Common myeloid progenitor, CD34-positive (primary cell): ENCODE measurements around the gene HCRTR1.

ENCODE experiments used
- CTCF ChIA-PET: fragments of 350-600 bp; sonication (Branson Sonifier 250); formaldehyde crosslinking; loops from one replicate; lab custom pipeline; 2021; ENCODE audit warnings: antibody characterized with exemption; lab: Charles Lee
- POLR2A ChIA-PET: fragments of 350-600 bp; sonication (Branson Sonifier 250); formaldehyde crosslinking; loops from one replicate; lab custom pipeline; 2021; ENCODE audit warnings: antibody characterized with exemption; lab: Charles Lee
- DNase-seq, 3 donors: peaks; one replicate each; pipeline versions ENCODE4 v3.0.0 to v3.0.0-alpha.2; 2013
- H3K27ac ChIP-seq, 2 experiments: 1 replicate in 1 of 2; 2 replicates in 1 of 2; pipeline ENCODE4 v1.7.0; 2013; ENCODE audit warnings: inconsistent platforms in 2 of 2, low read length in 2 of 2, mild to moderate bottlenecking in 2 of 2, low read depth in 1 of 2, moderate library complexity in 1 of 2; ENCODE audit not compliant: severe bottlenecking in 2 of 2, insufficient read depth in 1 of 2, poor library complexity in 1 of 2
- H3K27me3 ChIP-seq, 5 experiments: replicated peaks in 2 of 5; 1 replicate in 3 of 5; 2 replicates in 2 of 5; pipeline versions ENCODE4 v1.6.1 to v1.7.0; 2013; ENCODE audit warnings: low read length in 4 of 5, mild to moderate bottlenecking in 2 of 5, moderate library complexity in 2 of 5, inconsistent platforms in 1 of 5; ENCODE audit not compliant: insufficient read depth in 5 of 5, control insufficient read depth in 4 of 5
- H3K36me3 ChIP-seq, 4 experiments: 1 replicate in 2 of 4; 2 replicates in 2 of 4; pipeline versions ENCODE4 v1.6.1 to v1.7.0; 2013; ENCODE audit warnings: low read length in 3 of 4, control low read depth in 1 of 4, mild to moderate bottlenecking in 1 of 4; ENCODE audit not compliant: control insufficient read depth in 4 of 4, insufficient read depth in 4 of 4
- H3K4me1 ChIP-seq, 4 experiments: 1 replicate in 3 of 4; 2 replicates in 1 of 4; pipeline versions ENCODE4 v1.6.1 to v1.7.1; 2013; ENCODE audit warnings: low read length in 3 of 4, mild to moderate bottlenecking in 3 of 4, control low read depth in 1 of 4, inconsistent platforms in 1 of 4, moderate library complexity in 1 of 4; ENCODE audit not compliant: control insufficient read depth in 4 of 4, insufficient read depth in 4 of 4; ENCODE audit errors: control extremely low read depth in 1 of 4
- H3K4me3 ChIP-seq, 7 experiments: 1 replicate in 4 of 7; 2 replicates in 3 of 7; pipeline versions ENCODE4 v1.5.1 to v1.7.0; 2013; ENCODE audit warnings: mild to moderate bottlenecking in 7 of 7, low read length in 6 of 7, moderate library complexity in 6 of 7, inconsistent platforms in 2 of 7, low read depth in 2 of 7, control low read depth in 1 of 7; ENCODE audit not compliant: insufficient read depth in 4 of 7, control insufficient read depth in 1 of 7; ENCODE audit errors: extremely low read depth in 1 of 7
- H3K9me3 ChIP-seq, 5 experiments: 1 replicate in 4 of 5; 2 replicates in 1 of 5; pipeline versions ENCODE4 v1.6.1 to v1.7.1; 2013; ENCODE audit warnings: low read length in 4 of 5, mild to moderate bottlenecking in 2 of 5, inconsistent platforms in 1 of 5, low read depth in 1 of 5, moderate library complexity in 1 of 5; ENCODE audit not compliant: control insufficient read depth in 4 of 5, insufficient read depth in 2 of 5; ENCODE audit errors: control extremely low read depth in 1 of 5
- WGBS: methylation state at CpG from one replicate; pipeline ENCODE4 v1.1.5; 2013; ENCODE audit not compliant: insufficient coverage; 5-methylcytosine and 5-hydroxymethylcytosine counted together

Gene HCRTR1

DNA sequence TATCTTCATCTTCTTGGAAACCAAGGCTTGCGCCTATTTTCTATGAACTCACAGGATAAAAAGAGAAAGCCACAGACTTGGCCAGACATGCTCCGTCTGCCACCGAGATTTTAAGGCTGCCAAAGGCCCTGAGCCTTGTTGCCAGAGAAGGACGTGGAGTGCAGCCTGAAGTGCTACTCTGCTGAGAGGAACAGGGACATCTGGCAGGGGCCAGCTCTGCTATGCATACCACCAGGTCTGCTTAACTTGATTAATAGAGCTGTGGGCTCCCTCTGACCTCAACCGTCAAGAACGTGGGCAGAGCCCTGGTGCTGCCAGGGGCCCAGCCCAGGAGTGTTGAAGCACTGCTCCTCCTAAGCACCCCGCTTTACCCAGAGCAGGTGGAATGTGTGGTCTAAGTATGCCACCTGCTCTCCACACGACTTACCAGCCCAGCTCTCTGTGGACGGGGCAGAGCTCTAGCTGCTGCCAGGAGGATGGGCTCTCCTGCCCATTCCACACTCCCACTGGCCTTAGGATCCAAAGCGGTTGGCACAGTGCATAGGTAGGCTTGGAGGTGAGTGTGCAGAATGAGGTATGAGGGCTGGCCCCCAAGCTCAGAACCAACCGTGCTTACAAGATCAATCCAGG, 10.6 kb downstream of the HCRTR1 start:
- Histone ChIP-seq H3K27me3 (no peaks in the 10 kb centered on the region), H3K27ac (no peak overlapping the region), H3K9me3 (no peaks in the 10 kb centered on the region), H3K4me1 (no peaks in the 10 kb centered on the region), H3K4me3 (no peak overlapping the region), H3K36me3 (peaks cover 9 to 61% (median 40%) of the 10 kb centered on the region in 4 experiments)
- CTCF ChIA-PET, result interaction anchor here (1.1 to 4.2 kb wide), 4 partner anchors 10 to 63 kb away, joined by 4 to 24 read pairs (median 5); no protein-coding TSS in a partner anchor
- DNase-seq, result no peak
- WGBS, result 87% methylated on average over 8 of the region's 11 CpGs
- POLR2A ChIA-PET, result no interaction called here

- Histone ChIP-seq H3K4me3 (no peak overlapping the region), H3K36me3 (peaks cover 9 to 66% (median 44%) of the 10 kb centered on the region in 4 experiments), H3K9me3 (no peaks in the 10 kb centered on the region), H3K27ac (no peak overlapping the region), H3K4me1 (no peaks in the 10 kb centered on the region), H3K27me3 (no peaks in the 10 kb centered on the region)
- POLR2A ChIA-PET, result no interaction called here
- 94% methylated on average over 5 of the region's 6 CpGs for WGBS
- CTCF ChIA-PET, result interaction anchor here (1.0 to 4.2 kb wide), 7 partner anchors 9 to 66 kb away, joined by 3 to 24 read pairs (median 3); no protein-coding TSS in a partner anchor
- DNase-seq, result no peak
Measured at GRCh38 chr1:31628931-31629556, 11.6 kb downstream of the HCRTR1 start.

DNA sequence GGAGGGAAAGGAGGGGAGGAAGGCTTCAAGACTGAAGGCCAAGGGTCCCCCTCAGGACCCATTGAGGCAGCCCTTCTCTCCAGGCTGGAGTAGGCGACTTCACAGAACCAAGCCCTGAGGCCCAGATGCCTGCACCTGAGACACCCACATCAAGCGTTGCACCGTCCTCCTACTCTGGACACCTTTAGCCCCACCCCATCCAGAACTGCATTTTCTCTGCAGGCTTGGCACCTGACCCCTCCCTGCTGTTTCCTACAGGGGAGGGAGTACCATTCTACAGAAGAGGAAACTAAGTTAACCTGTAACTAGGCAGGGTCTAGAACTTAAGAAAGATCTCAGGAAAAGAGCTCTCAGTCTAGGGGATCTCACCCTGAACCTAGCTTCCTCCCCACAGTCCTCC, 15.2 kb downstream of the HCRTR1 start:
- DNase-seq, result no peak
- Histone ChIP-seq H3K4me1 (peaks cover 0 to 3% (median 0%) of the 10 kb centered on the region in 4 experiments), H3K27ac (no peak overlapping the region), H3K36me3 (peaks cover 9 to 73% (median 48%) of the 10 kb centered on the region in 4 experiments), H3K27me3 (no peaks in the 10 kb centered on the region), H3K4me3 (no peak overlapping the region), H3K9me3 (no peaks in the 10 kb centered on the region)
- CTCF ChIA-PET, result interaction anchor here (1.3 to 5.9 kb wide), 6 partner anchors 11 to 70 kb away, joined by 3 to 29 read pairs (median 8); partner anchors contain the start of genes HCRTR1 and PEF1
- 96% methylated on average over 3 of the region's 3 CpGs for WGBS
- POLR2A ChIA-PET, result no interaction called here

- Histone ChIP-seq H3K36me3 (peaks cover 9 to 69% (median 44%) of the 10 kb centered on the region in 4 experiments), H3K4me3 (no peak overlapping the region), H3K4me1 (peaks cover 0 to 4% (median 0%) of the 10 kb centered on the region in 4 experiments), H3K9me3 (no peaks in the 10 kb centered on the region), H3K27me3 (no peaks in the 10 kb centered on the region), H3K27ac (no peak overlapping the region)
- ChIA-PET POLR2A (no interaction called here), CTCF (interaction anchor here (1.3 to 5.9 kb wide), 6 partner anchors 11 to 70 kb away, joined by 3 to 29 read pairs (median 8); partner anchors contain the start of genes HCRTR1 and PEF1)
- peak in 2 of 3 donors; percentile 37 to 49 for DNase-seq
- 92% methylated on average over 4 of the region's 4 CpGs for WGBS
Measured at GRCh38 chr1:31633117-31633516, 15.6 kb downstream of the HCRTR1 start.

DNA sequence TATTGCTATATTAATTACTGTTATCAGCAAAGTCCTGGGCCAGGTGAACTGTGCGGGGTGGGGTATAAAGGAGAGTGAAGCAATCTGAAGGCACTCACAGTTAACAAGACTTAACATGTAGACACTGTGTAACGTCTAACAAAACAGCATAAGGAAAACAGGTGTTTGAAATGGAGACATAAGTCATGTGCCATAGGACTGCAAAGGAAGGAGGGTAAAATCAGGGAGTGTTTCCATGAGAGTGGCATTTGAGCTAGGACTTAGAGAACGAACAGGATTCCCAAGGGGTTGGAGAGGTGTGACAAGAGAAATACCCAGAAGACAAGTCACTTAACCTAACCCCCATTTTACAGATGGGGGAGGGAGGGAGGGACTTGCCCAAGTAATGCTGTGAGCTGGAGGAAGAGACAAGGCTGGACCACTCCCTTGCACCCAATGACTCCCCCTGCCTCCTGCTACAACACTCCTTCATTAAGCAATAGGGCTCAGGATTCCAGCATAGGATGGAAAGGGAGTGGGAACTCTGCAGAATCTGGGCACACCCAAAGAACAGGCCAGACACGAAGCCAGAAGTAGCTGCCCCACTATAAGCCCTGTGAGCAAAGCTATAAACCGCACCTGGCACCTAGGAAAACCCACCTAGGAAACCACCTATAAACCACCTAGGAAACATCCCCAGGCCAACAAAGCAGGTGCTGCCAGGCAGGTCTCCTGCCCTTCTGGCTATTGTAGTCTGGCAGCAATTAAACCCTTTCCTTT, 20.6 kb downstream of the HCRTR1 start:
- DNase-seq, result no peak
- Histone ChIP-seq H3K27me3 (no peaks in the 10 kb centered on the region), H3K36me3 (peaks cover 0 to 22% (median 11%) of the 10 kb centered on the region in 4 experiments), H3K4me3 (no peak overlapping the region), H3K27ac (no peak overlapping the region), H3K9me3 (no peaks in the 10 kb centered on the region), H3K4me1 (peaks cover 5 to 31% (median 8%) of the 10 kb centered on the region in 4 experiments)
- WGBS, result 93% methylated on average over 3 of the region's 5 CpGs
- POLR2A ChIA-PET, result interaction anchor here (0.7 kb wide), 1 partner anchor 298 kb away, joined by 6 read pairs; no protein-coding TSS in a partner anchor
- CTCF ChIA-PET, result interaction anchor here (0.6 to 2.9 kb wide), 9 partner anchors 9 to 243 kb away, joined by 3 to 10 read pairs (median 4); partner anchors contain the start of gene HCRTR1

DNA sequence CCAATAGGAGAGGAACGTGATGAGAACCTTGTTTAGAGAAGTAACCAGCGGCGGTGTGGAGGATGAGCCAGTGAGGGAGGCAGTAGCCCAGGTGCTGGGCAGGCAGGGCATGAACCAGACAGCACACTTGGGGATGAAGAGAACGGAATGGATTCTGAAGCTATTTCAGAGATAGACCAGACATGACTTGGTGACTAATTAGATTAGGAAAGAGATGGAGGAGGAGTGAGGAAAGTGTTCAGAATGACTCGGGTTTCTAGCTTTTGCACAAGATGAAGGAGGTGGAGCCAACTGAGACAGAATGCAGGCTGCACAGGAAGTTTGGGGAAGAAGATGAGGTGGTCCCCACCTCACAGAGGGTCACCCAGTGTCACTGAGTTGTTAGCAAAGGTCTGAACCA, 22.1 kb downstream of the HCRTR1 start:
- H3K36me3 ChIP-seq, result peaks cover 0 to 15% (median 3%) of the 10 kb centered on the region in 4 experiments
- H3K27ac ChIP-seq, result no peak overlapping the region
- POLR2A ChIA-PET, result interaction anchor here (0.5 kb wide), 1 partner anchor 14 kb away, joined by 3 read pairs; no protein-coding TSS in a partner anchor
- CTCF ChIA-PET, result interaction anchor here (1.0 to 2.9 kb wide), 6 partner anchors 10 to 90 kb away, joined by 3 to 9 read pairs (median 3); no protein-coding TSS in a partner anchor
- WGBS, result 69% methylated on average over 5 of the region's 5 CpGs
- H3K9me3 ChIP-seq, result no peaks in the 10 kb centered on the region
- H3K27me3 ChIP-seq, result no peaks in the 10 kb centered on the region
- peak in 2 of 3 donors; percentile 32 to 33 for DNase-seq
- H3K4me3 ChIP-seq, result no peak overlapping the region
- peaks cover 7 to 42% (median 18%) of the 10 kb centered on the region in 4 experiments for H3K4me1 ChIP-seq
